K562 (cell line): ENCODE results near the gene TULP1. TPM values are rescaled to one million over a fixed set of nuclear protein-coding genes. Genes with fewer than 3 reads are reported as not detected.

ENCODE experiments used
- ATAC-seq: fragments of 200-7000 bp; cut with Tn5 transposase; 3 replicates; pipeline ENCODE4 v1.9.1; 2020; ENCODE audit warnings: moderate library complexity
- BruUV-seq: library from RNA; stranded (reverse); fragments of 400-500 nt; replicated peaks from 2 replicates; lab custom pipeline; 2021; lab: Mats Ljungman, UMichigan
- CTCF ChIA-PET: fragments of 300-600 bp; formaldehyde crosslinking; extraction: SDS; loops from one replicate; lab custom pipeline; 2021; ENCODE audit warnings: low intra/inter-chr PET ratio; lab: Yijun Ruan, JAX
- POLR2A ChIA-PET: fragments of 300-600, 350-650 bp; sonication (Branson Sonifier 250); formaldehyde crosslinking; extraction: SDS; loops from one replicate; lab custom pipeline; 2021; ENCODE audit warnings: antibody characterized with exemption, inconsistent platforms; lab: Yijun Ruan, JAX
- DNase-seq, 4 experiments: peaks; one replicate each; pipeline versions ENCODE4 v3.0.0 to v3.0.0-alpha.2; 2011 to 2018; ENCODE audit warnings: low spot score in 3 of 4, mixed read lengths in 3 of 4; ENCODE audit errors: extremely low read depth in 1 of 4
- FAIRE-seq: peaks from 2 replicates; lab custom pipeline; 2011; peaks lifted over from hg19 to GRCh38; lab: Jason Lieb, UNC
- H2AFZ ChIP-seq: 2 replicates; pipeline ENCODE4 v1.6.0; 2011; ENCODE audit warnings: low read depth, low read length, control low read depth, inconsistent platforms
- H3K27ac ChIP-seq: fragments of 200-600 bp; 3 replicates; pipeline ENCODE4 v1.8.0; 2011; ENCODE audit warnings: low read depth, mild to moderate bottlenecking, control low read depth, inconsistent platforms, low read length, moderate library complexity, mixed read lengths; ENCODE audit errors: extremely low read depth
- H3K27me3 ChIP-seq, 2 experiments: fragments of 300-600 bp in 1 of 2; 2 replicates in 1 of 2; 3 replicates in 1 of 2; pipeline versions ENCODE4 v1.6.0 to v1.8.0; 2011; ENCODE audit warnings: inconsistent platforms in 2 of 2, low read length in 2 of 2, mild to moderate bottlenecking in 1 of 2, mixed read lengths in 1 of 2, moderate library complexity in 1 of 2; ENCODE audit not compliant: control insufficient read depth in 2 of 2, insufficient read depth in 2 of 2
- H3K36me3 ChIP-seq: fragments of 300-600 bp; 3 replicates; pipeline ENCODE4 v1.8.0; 2011; ENCODE audit warnings: mild to moderate bottlenecking, low read length, inconsistent platforms; ENCODE audit not compliant: control insufficient read depth, insufficient read depth
- H3K4me1 ChIP-seq, 2 experiments: fragments of 200-600 bp in 1 of 2; replicated peaks in 1 of 2; 2 replicates in 1 of 2; 3 replicates in 1 of 2; pipeline versions ENCODE4 v1.5.1 to v1.8.0; 2011; ENCODE audit warnings: inconsistent platforms in 2 of 2, low read length in 2 of 2, mild to moderate bottlenecking in 1 of 2, mixed read lengths in 1 of 2, moderate library complexity in 1 of 2; ENCODE audit not compliant: control insufficient read depth in 2 of 2, insufficient read depth in 2 of 2
- H3K4me2 ChIP-seq: 2 replicates; pipeline ENCODE4 v1.6.1; 2011; ENCODE audit warnings: low read length, control low read depth, inconsistent platforms, mixed read lengths; ENCODE audit not compliant: insufficient read depth
- H3K4me3 ChIP-seq: fragments of 200-600 bp; sonication (generic), shearing (Covaris generic); 2 replicates; pipeline ENCODE4 v1.5.1; 2016; ENCODE audit warnings: control low read depth, inconsistent platforms
- H3K79me2 ChIP-seq: fragments of 200-600 bp; 3 replicates; pipeline ENCODE4 v1.8.0; 2011; ENCODE audit warnings: low read length, inconsistent platforms; ENCODE audit not compliant: control insufficient read depth, insufficient read depth
- H3K9ac ChIP-seq, 2 experiments: 2 replicates each; pipeline versions ENCODE4 v1.6.0 to v1.6.1; 2011; ENCODE audit warnings: low read depth in 2 of 2, low read length in 2 of 2, control low read depth in 1 of 2, inconsistent platforms in 1 of 2, mild to moderate bottlenecking in 1 of 2, mixed read lengths in 1 of 2; ENCODE audit not compliant: insufficient read depth in 1 of 2
- H3K9me1 ChIP-seq: one replicate; pipeline ENCODE4 v1.6.0; 2011; ENCODE audit warnings: inconsistent platforms, mild to moderate bottlenecking, low read length, moderate library complexity; ENCODE audit not compliant: control insufficient read depth, insufficient read depth
- H3K9me3 ChIP-seq: replicated peaks from 2 replicates; pipeline ENCODE4 v1.5.1; 2011; ENCODE audit warnings: low read depth, low read length, inconsistent platforms; ENCODE audit not compliant: control insufficient read depth, insufficient read depth
- H4K20me1 ChIP-seq: replicated peaks from 2 replicates; pipeline ENCODE4 v1.6.1; 2011; ENCODE audit warnings: low read length, inconsistent platforms, mixed read lengths; ENCODE audit not compliant: control insufficient read depth, insufficient read depth
- CTCF ChIP-seq, 3 experiments: IDR thresholded peaks in 2 of 3; conservative IDR thresholded peaks in 1 of 3; 2 replicates each; pipeline ENCODE4 v1.5.1; 2011 to 2012; ENCODE audit warnings: low read length in 3 of 3, mild to moderate bottlenecking in 3 of 3, control low read depth in 2 of 3, improper control_type of control experiment in 1 of 3, inconsistent platforms in 1 of 3, low read depth in 1 of 3, mixed read lengths in 1 of 3, moderate library complexity in 1 of 3; ENCODE audit not compliant: insufficient read depth in 2 of 3
- FOXA1 ChIP-seq: fragments of 450-650 bp; IDR thresholded peaks from 2 replicates; pipeline ENCODE4 v1.6.1; 2016; ENCODE audit warnings: mild to moderate bottlenecking, borderline replicate concordance
- JUNB ChIP-seq: fragments of 450-650 bp; formaldehyde crosslinking; conservative IDR thresholded peaks from 2 replicates; pipeline ENCODE4 v1.4.0; 2020; ENCODE audit warnings: mild to moderate bottlenecking
- POLR2B ChIP-seq: fragments of 450-650 bp; IDR thresholded peaks from 2 replicates; pipeline ENCODE4 v1.6.1; 2018; ENCODE audit warnings: low read depth; ENCODE audit not compliant: partially characterized antibody
- RAD21 ChIP-seq, 2 experiments: fragments of 250-450 bp in 1 of 2; fragments of 450-650 bp in 1 of 2; sonication (Bioruptor Pico) in 1 of 2; formaldehyde crosslinking in 1 of 2; IDR thresholded peaks in 1 of 2; conservative IDR thresholded peaks in 1 of 2; 2 replicates each; pipeline versions ENCODE4 v1.4.0 to v1.8.0; 2020 to 2022; ENCODE audit warnings: mild to moderate bottlenecking in 2 of 2, moderate library complexity in 1 of 2
- TCF3 ChIP-seq: sonication (generic); formaldehyde crosslinking; IDR thresholded peaks from 2 replicates; pipeline ENCODE4 v1.4.0; 2020; ENCODE audit warnings: mild to moderate bottlenecking, missing genetic modification reagents
- ZNF75A ChIP-seq: fragments of 450-650 bp; formaldehyde crosslinking; IDR thresholded peaks from 2 replicates; pipeline ENCODE4 v1.4.0; 2020; ENCODE audit warnings: mild to moderate bottlenecking
- WGBS: fragments of 100-300 bp; shearing (Covaris generic); methylation state at CpG from one replicate; pipeline ENCODE4 v1.1.6; 2016; ENCODE audit warnings: low coverage, mixed read lengths; ENCODE audit not compliant: insufficient coverage; ENCODE audit errors: missing lambda C conversion rate; 5-methylcytosine and 5-hydroxymethylcytosine counted together
- in situ Hi-C: fragments of 300-500 bp; cut with MboI; formaldehyde crosslinking; loops from 4 replicates; pipeline ENCODE4 v1.15.0; 2018; ENCODE audit warnings: inconsistent platforms, mixed read lengths
- intact Hi-C: fragments of 100-400 bp; cut with micrococcal nuclease; formaldehyde crosslinking; loops from 2 replicates; pipeline ENCODE4 v1.14.2; 2022
- polyA plus RNA-seq, 8 experiments: library from polyadenylated mRNA; depleted of rRNA in 4 of 8; stranded (reverse) in 5 of 8; unstranded in 3 of 8; fragments of >200 nt; fragmentation: Nextera tagmentation in 2 of 8; fragmentation: Illumina TruSeq in 1 of 8; extraction: Ambion mirVana in 2 of 8; extraction: Trizol in 1 of 8; gene quantifications; 2 replicates each; pipeline versions ENCODE4 v1.2.1 to v1.2.3, GENCODE V29; 2011 to 2014; ENCODE audit warnings: inconsistent platforms in 1 of 8, missing spikeins in 1 of 8
- total RNA-seq, 7 experiments: library from RNA; depleted of rRNA in 6 of 7; stranded (reverse); fragments of >200 nt in 6 of 7; fragmentation: Illumina TruSeq in 2 of 7; extraction: Trizol in 2 of 7; gene quantifications; 2 replicates each; pipeline versions ENCODE4 v1.2.1 to v1.2.3, GENCODE V29; 2011 to 2021; ENCODE audit warnings: low replicate concordance in 1 of 7
- TF ChIP-seq, protein P1 (sequence below): fragments of 250-450 bp; sonication (Bioruptor Pico); IDR thresholded peaks from 2 replicates; pipeline ENCODE4 v1.5.0; 2021; ENCODE audit warnings: mild to moderate bottlenecking, borderline replicate concordance
- TF ChIP-seq, protein P2 (sequence below): sonication (generic); formaldehyde crosslinking; IDR thresholded peaks from 2 replicates; pipeline ENCODE4 v1.8.1; 2023; ENCODE audit warnings: mild to moderate bottlenecking, missing genetic modification reagents

TULP1 gene
- total and polyA plus RNA-seq, 9 of the 15 experiments (the other 6 are each of a cell fraction or from before 2014, with no cell fraction given): 0.06 to 0.17 (median 0.09) TPM; not detected in 6

DNA sequence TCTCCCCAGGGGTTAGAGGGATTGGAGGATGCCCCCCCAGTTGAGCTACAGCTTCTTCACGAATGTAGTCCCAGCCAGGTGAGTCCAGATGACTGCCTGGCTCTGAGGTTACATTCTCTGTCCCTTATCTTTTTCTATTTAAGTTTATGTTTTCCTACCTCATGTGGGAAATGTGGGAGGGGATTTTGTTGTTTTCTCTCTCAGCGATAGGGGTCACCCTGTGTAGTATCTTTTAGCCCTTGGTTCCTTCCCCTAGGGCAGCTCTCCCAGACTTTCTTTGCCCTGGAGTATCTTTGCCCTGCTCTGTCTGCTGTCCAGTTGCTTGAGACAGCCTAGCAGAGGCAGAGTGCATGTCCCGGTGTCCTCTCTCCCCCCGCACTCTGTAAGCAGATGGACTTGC lies 54.8 kb downstream of the TULP1 start:
- Histone ChIP-seq H3K9ac (peak overlapping the region in 1 of 2 experiments; percentile 75; a peak in 2 of 4 replicates), H3K4me1 (peaks cover 9 to 11% of the 10 kb centered on the region in 2 experiments), H3K36me3 (peaks cover 73% of the 10 kb centered on the region), H3K4me2 (no peak overlapping the region), H3K79me2 (peaks cover 20% of the 10 kb centered on the region), H3K4me3 (no peak overlapping the region), H2AFZ (no peak overlapping the region), H4K20me1 (no peaks in the 10 kb centered on the region; the same call in 1 of the 2 replicates), H3K27me3 (no peaks in the 10 kb centered on the region), H3K9me3 (no peaks in the 10 kb centered on the region), H3K9me1 (no peaks in the 10 kb centered on the region), H3K27ac (no peak overlapping the region)
- TF ChIP-seq TCF3 (no peak), JUNB (CRISPR knock-in tag) (no peak), POLR2B (no peak), RAD21 (CRISPR knock-in tag; conservative IDR thresholded peaks at IDR 0.05 in 1 of 2, IDR thresholded peaks at IDR 0.05 in 1 of 2) (0 out of 4 replicates have a peak, but pooled peaks of 1 of the 2 experiments have one; percentile 8), ZNF75A (CRISPR knock-in tag) (0 out of 2 replicates have a peak, but pooled peaks have one; percentile 45), FOXA1 (no peak), CTCF (IDR thresholded peaks at IDR 0.05 in 2 of 3, conservative IDR thresholded peaks at IDR 0.05 in 1 of 3; ENCODE audit: insufficient read depth in 2 of 3, low read depth in 1 of 3, low read length in 3 of 3) (peak in 2 of 3 experiments; percentile 10 to 28; a peak in 2 of 6 replicates)
- TF ChIP-seq, protein P1, sequence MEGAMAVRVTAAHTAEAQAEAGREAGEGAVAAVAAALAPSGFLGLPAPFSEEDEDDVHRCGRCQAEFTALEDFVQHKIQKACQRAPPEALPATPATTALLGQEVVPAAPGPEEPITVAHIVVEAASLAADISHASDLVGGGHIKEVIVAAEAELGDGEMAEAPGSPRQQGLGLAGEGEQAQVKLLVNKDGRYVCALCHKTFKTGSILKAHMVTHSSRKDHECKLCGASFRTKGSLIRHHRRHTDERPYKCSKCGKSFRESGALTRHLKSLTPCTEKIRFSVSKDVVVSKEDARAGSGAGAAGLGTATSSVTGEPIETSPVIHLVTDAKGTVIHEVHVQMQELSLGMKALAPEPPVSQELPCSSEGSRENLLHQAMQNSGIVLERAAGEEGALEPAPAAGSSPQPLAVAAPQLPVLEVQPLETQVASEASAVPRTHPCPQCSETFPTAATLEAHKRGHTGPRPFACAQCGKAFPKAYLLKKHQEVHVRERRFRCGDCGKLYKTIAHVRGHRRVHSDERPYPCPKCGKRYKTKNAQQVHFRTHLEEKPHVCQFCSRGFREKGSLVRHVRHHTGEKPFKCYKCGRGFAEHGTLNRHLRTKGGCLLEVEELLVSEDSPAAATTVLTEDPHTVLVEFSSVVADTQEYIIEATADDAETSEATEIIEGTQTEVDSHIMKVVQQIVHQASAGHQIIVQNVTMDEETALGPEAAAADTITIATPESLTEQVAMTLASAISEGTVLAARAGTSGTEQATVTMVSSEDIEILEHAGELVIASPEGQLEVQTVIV (CRISPR knock-in tag): no peak
- TF ChIP-seq, protein P2, sequence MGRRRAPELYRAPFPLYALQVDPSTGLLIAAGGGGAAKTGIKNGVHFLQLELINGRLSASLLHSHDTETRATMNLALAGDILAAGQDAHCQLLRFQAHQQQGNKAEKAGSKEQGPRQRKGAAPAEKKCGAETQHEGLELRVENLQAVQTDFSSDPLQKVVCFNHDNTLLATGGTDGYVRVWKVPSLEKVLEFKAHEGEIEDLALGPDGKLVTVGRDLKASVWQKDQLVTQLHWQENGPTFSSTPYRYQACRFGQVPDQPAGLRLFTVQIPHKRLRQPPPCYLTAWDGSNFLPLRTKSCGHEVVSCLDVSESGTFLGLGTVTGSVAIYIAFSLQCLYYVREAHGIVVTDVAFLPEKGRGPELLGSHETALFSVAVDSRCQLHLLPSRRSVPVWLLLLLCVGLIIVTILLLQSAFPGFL (CRISPR knock-in tag): no peak
- ATAC-seq (peak; percentile 24), FAIRE-seq (no peak), DNase-seq (no peak)
- ChIA-PET POLR2A (interaction anchor here (0.6 to 1.6 kb wide), 7 partner anchors 8 to 288 kb away, joined by 3 to 7 read pairs (median 4); partner anchors contain the start of gene TEAD3), CTCF (no interaction called here)
- WGBS: 49% methylated on average over 4 of the region's 4 CpGs
- intact Hi-C loops (no loop called here), in situ Hi-C loops (loop anchor here (10.0 kb wide), 1 partner anchor 153 kb away; no protein-coding TSS in a partner anchor)
- no TSS peak for BruUV-seq
